ENCODE results near the gene RFX6. TPM values are rescaled to one million over a fixed set of nuclear protein-coding genes. Genes with fewer than 3 reads are reported as not detected.

RFX6 gene
- total and polyA plus RNA-seq, 2 donors (not counting 1 experiment from before 2014, with no cell fraction given): not detected

GRCh38 chr6:116931456-116931855, 54.4 kb downstream of the RFX6 start:
- H3K4me1 ChIP-seq (ENCODE audit: control insufficient read depth in 2 of 2, insufficient read depth in 2 of 2, low read length in 2 of 2): no peaks in the 10 kb centered on the region
- no peak overlapping the region for H3K9ac ChIP-seq (ENCODE audit: low read length)
- H3K27me3 Mint-ChIP-seq: peaks cover 10% of the 10 kb centered on the region
- no peaks in the 10 kb centered on the region for H3K79me2 ChIP-seq (ENCODE audit: control insufficient read depth, insufficient read depth, low read length)
- no peaks in the 10 kb centered on the region for H3K4me1 Mint-ChIP-seq
- no peak overlapping the region for H3K4me3 Mint-ChIP-seq
- H3K9me3 Mint-ChIP-seq (ENCODE audit: insufficient read depth): no peaks in the 10 kb centered on the region
- no peak for DNase-seq
- POLR2A ChIA-PET: no interaction called here
- no peak for TF ChIP-seq EZH2 (IDR thresholded peaks at IDR 0.05; ENCODE audit: borderline replicate concordance, insufficient read depth, low read depth, low read length, poor library complexity, severe bottlenecking)
- TF ChIP-seq, protein P1, sequence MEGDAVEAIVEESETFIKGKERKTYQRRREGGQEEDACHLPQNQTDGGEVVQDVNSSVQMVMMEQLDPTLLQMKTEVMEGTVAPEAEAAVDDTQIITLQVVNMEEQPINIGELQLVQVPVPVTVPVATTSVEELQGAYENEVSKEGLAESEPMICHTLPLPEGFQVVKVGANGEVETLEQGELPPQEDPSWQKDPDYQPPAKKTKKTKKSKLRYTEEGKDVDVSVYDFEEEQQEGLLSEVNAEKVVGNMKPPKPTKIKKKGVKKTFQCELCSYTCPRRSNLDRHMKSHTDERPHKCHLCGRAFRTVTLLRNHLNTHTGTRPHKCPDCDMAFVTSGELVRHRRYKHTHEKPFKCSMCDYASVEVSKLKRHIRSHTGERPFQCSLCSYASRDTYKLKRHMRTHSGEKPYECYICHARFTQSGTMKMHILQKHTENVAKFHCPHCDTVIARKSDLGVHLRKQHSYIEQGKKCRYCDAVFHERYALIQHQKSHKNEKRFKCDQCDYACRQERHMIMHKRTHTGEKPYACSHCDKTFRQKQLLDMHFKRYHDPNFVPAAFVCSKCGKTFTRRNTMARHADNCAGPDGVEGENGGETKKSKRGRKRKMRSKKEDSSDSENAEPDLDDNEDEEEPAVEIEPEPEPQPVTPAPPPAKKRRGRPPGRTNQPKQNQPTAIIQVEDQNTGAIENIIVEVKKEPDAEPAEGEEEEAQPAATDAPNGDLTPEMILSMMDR (IDR thresholded peaks at IDR 0.05): no peak
- no peaks in the 10 kb centered on the region for H3K36me3 ChIP-seq (replicated peaks in 1 of 2; ENCODE audit: control extremely low read depth in 1 of 2, control insufficient read depth in 1 of 2, extremely low read depth in 1 of 2, insufficient read depth in 2 of 2, low read length in 1 of 2)
- ATAC-seq (ENCODE audit: low read depth): no peak
- no peaks in the 10 kb centered on the region for H3K9me3 ChIP-seq (ENCODE audit: control extremely low read depth in 1 of 3, control insufficient read depth in 2 of 3, insufficient read depth in 1 of 3, low read length in 2 of 3)
- CTCF ChIA-PET: no interaction called here
- H3K27ac Mint-ChIP-seq: no peak overlapping the region
- H3K4me3 ChIP-seq (ENCODE audit: control extremely low read depth in 1 of 5, extremely low read depth in 1 of 5, insufficient read depth in 1 of 5, low read depth in 2 of 5, low read length in 4 of 5): no peak overlapping the region
- no peaks in the 10 kb centered on the region for H3K27me3 ChIP-seq (replicated peaks in 1 of 4; ENCODE audit: control extremely low read depth in 1 of 4, control insufficient read depth in 3 of 4, insufficient read depth in 4 of 4, low read length in 3 of 4)
- no peak overlapping the region for H3K27ac ChIP-seq (ENCODE audit: low read length in 2 of 2)
- no peak overlapping the region for H3K4me2 ChIP-seq (replicated peaks; ENCODE audit: low read depth, low read length, poor library complexity, severe bottlenecking)
- no peak overlapping the region for H2AFZ ChIP-seq (ENCODE audit: insufficient read depth, low read depth, low read length, poor library complexity, severe bottlenecking)
- H4K20me1 ChIP-seq (ENCODE audit: control insufficient read depth, insufficient read depth, low read length, poor library complexity, severe bottlenecking): no peaks in the 10 kb centered on the region
- intact Hi-C loops (cut with micrococcal nuclease): no loop called here

GRCh38 chr6:116932496-116932895, 55.5 kb downstream of the RFX6 start:
- Histone ChIP-seq H3K27me3 (replicated peaks in 1 of 4; ENCODE audit: control extremely low read depth in 1 of 4, control insufficient read depth in 3 of 4, insufficient read depth in 4 of 4, low read length in 3 of 4) (no peaks in the 10 kb centered on the region), H2AFZ (ENCODE audit: insufficient read depth, low read depth, low read length, poor library complexity, severe bottlenecking) (no peak overlapping the region), H4K20me1 (ENCODE audit: control insufficient read depth, insufficient read depth, low read length, poor library complexity, severe bottlenecking) (no peaks in the 10 kb centered on the region), H3K4me1 (ENCODE audit: control insufficient read depth in 2 of 2, insufficient read depth in 2 of 2, low read length in 2 of 2) (no peaks in the 10 kb centered on the region), H3K27ac (ENCODE audit: low read length in 2 of 2) (no peak overlapping the region), H3K79me2 (ENCODE audit: control insufficient read depth, insufficient read depth, low read length) (no peaks in the 10 kb centered on the region), H3K4me3 (ENCODE audit: control extremely low read depth in 1 of 5, extremely low read depth in 1 of 5, insufficient read depth in 1 of 5, low read depth in 2 of 5, low read length in 4 of 5) (no peak overlapping the region), H3K9ac (ENCODE audit: low read length) (no peak overlapping the region), H3K9me3 (ENCODE audit: control extremely low read depth in 1 of 3, control insufficient read depth in 2 of 3, insufficient read depth in 1 of 3, low read length in 2 of 3) (no peaks in the 10 kb centered on the region), H3K4me2 (replicated peaks; ENCODE audit: low read depth, low read length, poor library complexity, severe bottlenecking) (no peak overlapping the region), H3K36me3 (replicated peaks in 1 of 2; ENCODE audit: control extremely low read depth in 1 of 2, control insufficient read depth in 1 of 2, extremely low read depth in 1 of 2, insufficient read depth in 2 of 2, low read length in 1 of 2) (no peaks in the 10 kb centered on the region)
- ChIA-PET CTCF (no interaction called here), POLR2A (no interaction called here)
- Mint-ChIP-seq H3K9me3 (ENCODE audit: insufficient read depth) (no peaks in the 10 kb centered on the region), H3K4me3 (no peak overlapping the region), H3K27me3 (peaks cover 10% of the 10 kb centered on the region), H3K4me1 (no peaks in the 10 kb centered on the region), H3K27ac (no peak overlapping the region)
- no peak for DNase-seq
- ATAC-seq (ENCODE audit: low read depth): no peak
- no CpG with 5 or more reads among the region's 1 CpG for WGBS (ENCODE audit: insufficient coverage)
- no peak for TF ChIP-seq EZH2 (IDR thresholded peaks at IDR 0.05; ENCODE audit: borderline replicate concordance, insufficient read depth, low read depth, low read length, poor library complexity, severe bottlenecking)
- TF ChIP-seq, protein P1 (IDR thresholded peaks at IDR 0.05): no peak
- intact Hi-C loops (cut with micrococcal nuclease): no loop called here

Data from B cell (primary cell).